ENCODE measurements around the gene RBM20.
"Not testable (repeated sequence)": the region's sequence is repeated elsewhere in the genome, so short reads cannot be mapped to it uniquely, and the experiment has no call there.

RBM20 gene

DNA sequence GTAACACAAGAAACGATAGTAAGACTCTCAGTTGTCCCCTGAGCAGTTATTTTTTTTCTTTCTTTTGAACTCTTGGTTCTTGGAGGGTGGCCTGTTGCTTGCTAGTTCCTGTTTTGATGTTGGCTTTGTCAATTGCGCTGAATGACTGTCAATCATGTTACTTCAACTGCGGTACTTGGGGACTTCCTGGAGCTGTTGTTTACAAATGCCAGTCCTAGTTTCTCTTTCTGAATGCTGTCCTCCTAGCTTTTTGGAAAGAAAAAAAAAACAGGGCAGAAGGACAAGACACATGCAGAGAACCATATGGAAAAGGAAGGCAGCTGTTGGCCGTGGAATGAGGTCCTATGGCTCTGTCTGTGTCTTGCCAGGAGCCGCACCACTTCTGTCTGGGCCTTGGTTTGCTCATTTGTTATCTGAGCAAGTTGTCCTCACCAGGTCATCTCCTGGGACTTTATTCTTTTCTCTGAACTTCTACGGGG, 220.6 kb downstream of the RBM20 start:
- no peak for DNase-seq (ENCODE audit: low read depth in 4 of 4, low spot score in 1 of 4)

GRCh38 chr10:110865186-110865808, 221.2 kb downstream of the RBM20 start:
- no peak for DNase-seq (ENCODE audit: low read depth in 4 of 4, low spot score in 1 of 4)

DNA sequence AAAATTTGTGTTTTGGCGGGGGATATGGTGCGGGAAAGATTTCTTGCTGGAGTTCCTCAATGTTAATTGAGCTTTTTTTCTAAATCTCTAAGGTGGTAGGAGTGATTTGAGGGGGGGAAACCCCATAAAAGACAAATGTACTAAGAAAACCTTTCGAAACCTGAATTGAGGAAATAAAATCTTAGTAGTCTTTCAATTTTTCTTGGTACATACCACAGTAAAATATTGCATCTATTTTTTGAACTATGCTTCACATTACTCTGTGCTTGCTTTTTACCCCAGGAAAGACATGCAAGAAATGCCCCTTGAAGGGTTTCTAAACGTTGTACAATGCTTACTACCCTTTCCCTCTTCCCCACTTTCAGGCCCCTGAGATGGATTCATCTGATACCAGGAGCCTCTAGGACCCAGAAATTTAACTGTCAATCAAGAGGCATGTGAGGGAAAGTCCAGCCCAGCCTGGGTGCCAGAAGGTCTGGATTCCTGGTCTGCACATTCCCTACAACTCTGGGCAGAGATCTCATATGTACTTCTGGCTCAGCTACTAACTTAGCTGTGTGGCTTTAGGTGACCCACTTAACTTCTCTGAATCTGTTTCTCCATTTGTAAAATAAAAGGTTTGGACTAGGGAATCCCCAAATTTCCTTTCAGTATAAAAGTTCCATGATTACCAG, 221.8 kb downstream of the RBM20 start:
- no peak for DNase-seq (ENCODE audit: low read depth in 4 of 4, low spot score in 1 of 4)

DNA sequence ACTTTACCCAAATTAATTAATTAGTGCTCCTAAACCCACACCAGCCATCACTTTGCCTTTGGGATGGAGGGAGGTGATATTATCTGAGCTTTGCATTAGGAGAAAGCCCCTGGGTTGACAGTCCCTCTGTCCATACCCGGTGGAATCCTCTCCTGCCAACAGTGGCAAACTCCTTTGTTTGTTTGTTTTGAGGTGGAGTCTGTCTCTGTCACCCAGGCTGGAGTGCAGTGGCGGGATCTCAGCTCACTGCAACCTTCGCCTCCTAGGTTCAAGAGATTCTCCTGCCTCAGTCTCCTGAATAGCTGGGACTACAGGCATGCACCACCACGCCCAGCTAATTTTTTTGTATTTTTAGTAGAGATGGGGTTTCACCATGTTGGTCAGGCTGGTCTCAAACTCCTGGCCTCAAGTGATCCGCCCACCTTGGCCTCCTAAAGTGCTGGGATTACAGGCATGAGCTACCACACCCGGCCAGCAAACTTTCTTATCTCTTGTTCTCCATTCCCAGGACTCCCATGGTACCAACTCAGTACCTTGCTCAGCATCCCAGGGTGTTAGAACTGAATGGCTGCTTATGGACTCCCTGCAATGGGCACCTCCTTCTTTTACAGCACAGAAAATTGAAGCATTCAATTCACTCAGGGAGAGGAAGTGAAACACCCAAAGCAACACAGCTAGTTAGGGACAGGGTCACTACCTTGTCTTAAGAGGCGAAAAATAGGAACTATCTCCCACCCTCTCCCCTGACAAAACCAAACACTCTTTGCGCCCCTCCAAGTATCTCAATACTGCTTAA, 223.1 kb downstream of the RBM20 start:
- not testable (repeated sequence) for DNase-seq (ENCODE audit: low read depth in 4 of 4, low spot score in 1 of 4)

GRCh38 chr10:110867807-110868465, 223.8 kb downstream of the RBM20 start:
- DNase-seq (ENCODE audit: low read depth in 4 of 4, low spot score in 1 of 4) = no peak

DNA sequence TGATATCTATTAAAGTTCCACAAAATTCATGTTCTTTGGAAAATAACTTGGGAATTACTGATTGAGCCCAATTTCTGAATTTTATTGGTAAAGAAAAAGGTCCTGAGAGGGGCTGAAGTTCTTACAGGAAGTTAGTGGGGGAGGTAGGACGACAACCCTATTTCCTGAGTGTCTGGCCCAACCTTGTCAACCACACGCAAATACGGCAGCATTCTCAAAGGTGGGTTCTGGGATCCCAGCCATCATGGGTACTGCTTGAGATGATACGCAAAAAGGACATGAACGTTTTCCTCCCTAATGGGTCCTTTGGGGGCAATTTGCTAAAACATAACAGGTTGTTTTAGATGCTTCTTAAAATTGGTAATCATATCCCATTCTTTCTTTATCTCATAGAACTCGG, 224.8 kb downstream of the RBM20 start:
- DNase-seq (ENCODE audit: low read depth in 4 of 4, low spot score in 1 of 4) = no peak

DNA sequence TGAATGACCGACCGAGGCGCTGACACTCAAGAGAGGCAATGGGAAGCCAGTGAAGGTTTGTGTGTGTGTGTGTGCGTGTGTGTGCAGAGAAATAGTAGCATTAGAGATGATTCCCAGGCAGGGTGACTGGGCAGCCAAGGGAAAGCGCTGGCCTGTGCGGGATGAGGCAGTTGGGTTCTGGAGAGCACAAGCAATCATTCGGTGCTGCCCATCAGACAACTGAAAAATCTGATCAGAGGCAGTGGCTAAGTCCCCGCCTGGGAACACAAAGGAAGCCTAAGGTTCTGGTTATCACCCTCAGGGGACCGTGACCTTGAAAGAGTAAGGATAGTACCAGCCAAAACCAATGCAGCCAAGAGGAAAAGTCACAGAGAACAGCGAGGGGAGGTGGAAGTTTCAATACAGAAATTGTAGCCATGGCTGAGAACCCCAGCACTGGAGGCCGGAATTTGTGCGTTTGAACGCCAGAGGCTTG, 226.7 kb downstream of the RBM20 start:
- DNase-seq (ENCODE audit: low read depth in 4 of 4, low spot score in 1 of 4) = no peak

- peak; percentile 83 to 96 (median 88) for DNase-seq (ENCODE audit: low read depth in 4 of 4, low spot score in 1 of 4)
Measured at GRCh38 chr10:110871298-110872084, 227.4 kb downstream of the RBM20 start, which contains the start of gene PDCD4. PDCD4 (plus strand) TSS chr10:110871928; CDS start chr10:110876028, 4,100 bp downstream.

- peak in 3 of 4 experiments; percentile 47 to 65 (median 55) for DNase-seq (ENCODE audit: low read depth in 4 of 4, low spot score in 1 of 4)
Measured at GRCh38 chr10:110872145-110872983, 228.2 kb downstream of the RBM20 start.

DNA sequence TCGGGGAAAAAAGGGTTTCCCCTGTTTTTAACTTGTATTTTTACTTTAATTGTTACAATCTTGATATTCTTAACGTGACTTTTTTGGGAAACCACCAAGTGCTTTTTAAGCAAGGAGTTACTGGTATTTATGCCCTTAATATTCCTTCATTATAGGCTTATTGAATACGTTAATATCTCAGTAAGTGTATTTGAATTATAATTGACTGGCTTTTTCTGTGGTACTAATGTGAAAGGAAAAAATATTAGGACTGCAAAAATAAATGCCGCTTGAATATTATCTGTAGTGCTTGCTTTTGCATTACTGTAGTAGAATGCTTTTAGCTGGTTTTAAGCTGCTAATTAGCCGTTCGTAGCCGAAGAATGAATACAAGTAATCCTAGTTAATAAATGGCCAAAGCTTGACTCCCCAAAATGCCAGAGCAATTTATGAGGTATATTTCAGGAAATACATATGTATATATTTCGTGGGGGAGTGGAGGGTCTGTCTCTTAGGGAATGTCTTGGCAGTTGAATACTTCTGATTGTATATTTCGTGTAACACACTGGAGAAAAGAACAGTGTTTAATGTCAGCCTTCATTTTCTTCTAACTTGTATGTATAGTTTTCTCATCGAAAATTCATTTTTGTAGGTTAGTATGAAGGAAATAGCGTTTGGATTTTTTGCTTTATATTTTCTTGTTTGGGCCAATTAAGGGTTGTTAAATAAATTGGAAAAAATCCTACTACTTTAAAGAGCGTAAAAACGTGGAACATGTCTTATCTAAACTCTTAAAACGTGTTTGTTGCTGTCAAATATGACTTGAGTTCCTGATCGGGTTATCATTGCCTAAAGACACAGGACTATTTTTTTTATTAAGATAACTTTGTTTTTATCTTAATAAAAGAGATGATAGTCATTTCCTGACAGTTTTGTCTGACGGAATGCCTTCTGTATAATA, 229.1 kb downstream of the RBM20 start:
- no peak for DNase-seq (ENCODE audit: low read depth in 4 of 4, low spot score in 1 of 4)

DNA sequence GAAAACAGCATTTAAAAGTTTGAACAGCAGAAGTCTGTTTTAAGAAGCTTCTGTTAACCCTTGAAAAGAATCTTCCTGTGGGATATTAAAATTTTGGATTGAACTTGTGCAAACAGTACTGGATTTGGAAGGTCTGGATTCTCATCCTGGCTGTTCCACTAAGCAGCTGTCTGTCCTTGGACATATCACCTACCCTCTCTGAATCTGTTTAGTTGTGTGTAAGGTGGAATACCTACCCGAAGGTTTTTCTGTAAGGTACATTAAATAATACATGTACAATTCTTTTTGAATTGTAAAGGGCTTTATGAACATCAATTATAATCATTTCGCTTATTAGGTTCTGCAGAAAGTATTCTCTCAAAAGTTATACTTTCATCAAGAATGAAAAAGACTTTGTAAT, 229.8 kb downstream of the RBM20 start:
- DNase-seq (ENCODE audit: low read depth in 4 of 4, low spot score in 1 of 4) = no peak

GRCh38 chr10:110876000-110876399, 231.9 kb downstream of the RBM20 start:
- DNase-seq (ENCODE audit: low read depth in 4 of 4, low spot score in 1 of 4) = no peak

- DNase-seq (ENCODE audit: low read depth in 4 of 4, low spot score in 1 of 4) = no peak
Measured at GRCh38 chr10:110876788-110877187, 232.7 kb downstream of the RBM20 start.

DNA sequence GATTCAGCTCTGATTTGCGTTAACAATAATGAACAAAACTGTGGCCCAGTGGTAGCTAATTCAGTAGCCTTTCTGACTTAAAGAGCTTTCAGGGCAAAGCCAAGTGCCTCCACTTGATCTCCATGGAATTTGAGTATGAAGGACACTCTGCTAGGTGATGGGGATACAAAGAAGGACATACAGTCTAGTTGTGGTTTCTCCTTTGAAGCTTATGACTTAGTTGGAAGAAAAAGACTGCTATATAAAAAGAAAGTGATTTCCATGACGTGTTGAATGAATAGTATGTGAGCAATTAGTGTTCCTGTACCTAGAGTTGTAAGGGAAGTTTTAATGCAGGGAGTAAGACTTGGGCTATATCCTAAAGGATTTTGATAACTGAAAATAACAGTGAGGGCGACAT, 235.9 kb downstream of the RBM20 start:
- no peak for DNase-seq (ENCODE audit: low read depth in 4 of 4, low spot score in 1 of 4)

- DNase-seq (ENCODE audit: low read depth in 4 of 4, low spot score in 1 of 4) = no peak
Measured at GRCh38 chr10:110881247-110881646, 237.1 kb downstream of the RBM20 start.

DNA sequence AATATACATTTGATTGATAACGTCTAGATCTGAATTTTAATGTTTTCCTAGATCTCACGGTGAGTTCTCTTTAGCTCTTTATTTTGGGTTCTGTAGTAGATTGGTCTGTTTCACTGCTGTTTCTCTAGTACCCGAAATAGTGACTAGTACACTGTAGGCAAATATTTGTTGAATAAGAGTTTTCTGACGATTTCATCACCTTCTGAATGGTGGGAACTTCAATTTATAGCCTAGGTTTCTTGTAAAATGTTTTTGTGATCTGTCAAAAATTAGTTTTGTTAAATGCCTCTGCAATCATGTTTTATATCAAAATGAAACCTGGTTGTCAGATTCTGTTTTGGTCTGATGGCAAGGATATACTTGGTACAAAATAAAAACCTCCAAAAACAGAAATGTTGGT, 237.8 kb downstream of the RBM20 start:
- no peak for DNase-seq (ENCODE audit: low read depth in 4 of 4, low spot score in 1 of 4)

GRCh38 chr10:110883924-110884323, 239.8 kb downstream of the RBM20 start:
- DNase-seq (ENCODE audit: low read depth in 4 of 4, low spot score in 1 of 4) = no peak

DNA sequence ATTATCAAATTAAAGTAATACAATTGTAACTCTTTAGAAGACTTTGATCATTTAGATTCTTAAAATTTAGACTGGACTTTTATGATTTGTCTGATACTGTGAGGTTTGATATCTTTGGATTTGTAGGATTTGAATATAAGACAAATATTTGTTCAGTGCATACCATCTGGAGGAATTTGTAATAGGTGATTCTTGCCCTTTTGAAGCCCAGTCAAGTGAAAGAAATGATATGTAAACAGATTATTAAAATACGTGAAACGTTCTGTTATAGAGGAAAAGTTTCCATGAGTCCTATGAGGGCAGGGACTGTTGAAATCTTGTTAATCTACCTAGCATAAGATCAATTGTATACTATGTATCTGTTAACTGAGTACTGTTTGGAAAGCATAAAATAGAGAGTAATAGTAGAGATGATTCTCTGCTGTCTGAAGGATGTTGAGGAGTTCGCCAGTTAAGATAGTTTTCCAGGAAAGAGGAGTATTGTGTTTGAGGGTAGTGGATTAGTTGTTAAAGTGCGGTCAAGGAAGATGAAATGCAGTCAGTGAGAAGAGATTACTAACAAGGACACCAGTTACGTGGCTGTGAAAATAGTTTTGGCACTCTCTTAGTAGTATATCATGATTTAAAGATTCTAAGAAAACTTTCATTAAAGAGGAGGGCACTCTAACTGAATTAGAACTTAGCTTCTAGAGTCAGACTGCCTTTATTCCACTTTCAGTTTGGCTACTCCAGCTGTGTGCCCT, 242.0 kb downstream of the RBM20 start:
- DNase-seq (ENCODE audit: low read depth in 4 of 4, low spot score in 1 of 4) = no peak
